ENCODE results near the gene SREK1IP1.

GRCh38 chr5:64792469-64792868 is 24.0 kb upstream of the SREK1IP1 start:
- no peak for TF ChIP-seq GATA3 (IDR thresholded peaks at IDR 0.05; ENCODE audit: low read depth, low read length)
- no peak for TF ChIP-seq GATA2 (IDR thresholded peaks at IDR 0.05; ENCODE audit: low read depth, low read length)

All from SH-SY5Y (cell line).